Type B pancreatic cell (in vitro differentiated cells): Measurements from ENCODE around the gene MAP2K3. TPM values are rescaled to one million over a fixed set of nuclear protein-coding genes. Genes with fewer than 3 reads are reported as not detected.

Experiments used
- DNase-seq: peaks from one replicate; pipeline ENCODE4 v3.0.0; 2021; ENCODE audit warnings: mixed read lengths; ENCODE audit not compliant: unreplicated experiment; ENCODE audit errors: extremely low spot score
- H3K27ac Mint-ChIP-seq: 2 replicates; pipeline ENCODE4 v1.8.0; 2021; ENCODE audit warnings: mild to moderate bottlenecking, mixed read lengths
- H3K27me3 Mint-ChIP-seq: 2 replicates; pipeline ENCODE4 v1.8.0; 2021; ENCODE audit warnings: mixed read lengths
- H3K36me3 Mint-ChIP-seq: 2 replicates; pipeline ENCODE4 v1.8.0; 2021; ENCODE audit warnings: mixed read lengths
- H3K4me1 Mint-ChIP-seq: one replicate; pipeline ENCODE4 v1.8.0; 2021; ENCODE audit warnings: mixed read lengths; ENCODE audit not compliant: unreplicated experiment
- H3K4me3 Mint-ChIP-seq: 2 replicates; pipeline ENCODE4 v1.8.0; 2021; ENCODE audit warnings: mild to moderate bottlenecking, mixed read lengths
- H3K9me3 Mint-ChIP-seq: 2 replicates; pipeline ENCODE4 v1.8.0; 2021; ENCODE audit warnings: mixed read lengths
- CTCF ChIP-seq: fragments of 200-600 bp; sonication (generic); conservative IDR thresholded peaks from 2 replicates; pipeline ENCODE4 v1.5.0; 2021; ENCODE audit warnings: antibody characterized with exemption, mild to moderate bottlenecking
- total RNA-seq: library from RNA; stranded (reverse); gene quantifications from 2 replicates; pipeline ENCODE4 v1.2.1, GENCODE V29; 2021; ENCODE audit warnings: low replicate concordance

Gene MAP2K3
- total RNA-seq, 1 donor from 2014 or later: 23.6 TPM

GRCh38 chr17:21295036-21295952, 10.8 kb downstream of the MAP2K3 start:
- DNase-seq: no peak
- H3K27ac Mint-ChIP-seq: peak overlapping the region; percentile 74
- peak overlapping the region; percentile 8 for H3K4me3 Mint-ChIP-seq
- H3K27me3 Mint-ChIP-seq: no peaks in the 10 kb centered on the region
- no peak for TF ChIP-seq CTCF
- H3K4me1 Mint-ChIP-seq: no peaks in the 10 kb centered on the region
- H3K9me3 Mint-ChIP-seq: no peaks in the 10 kb centered on the region
- H3K36me3 Mint-ChIP-seq: peaks cover 4% of the 10 kb centered on the region

- no peak overlapping the region for H3K27ac Mint-ChIP-seq
- no peak for TF ChIP-seq CTCF
These were observed 11.8 kb downstream of the MAP2K3 start for GRCh38 chr17:21296097-21297025.

GRCh38 chr17:21297026-21297520, 12.6 kb downstream of the MAP2K3 start:
- no peak overlapping the region for H3K27ac Mint-ChIP-seq
- H3K4me1 Mint-ChIP-seq: no peaks in the 10 kb centered on the region
- peak; percentile 68 for DNase-seq
- no peaks in the 10 kb centered on the region for H3K27me3 Mint-ChIP-seq
- no peaks in the 10 kb centered on the region for H3K9me3 Mint-ChIP-seq
- no peak for TF ChIP-seq CTCF
- peaks cover 9% of the 10 kb centered on the region for H3K36me3 Mint-ChIP-seq
- no peak overlapping the region for H3K4me3 Mint-ChIP-seq

More at GRCh38 chr17:21296097-21297025, 11.8 kb downstream of the MAP2K3 start:
- no peaks in the 10 kb centered on the region for H3K9me3 Mint-ChIP-seq
- H3K4me3 Mint-ChIP-seq: no peak overlapping the region
- peak; percentile 67 for DNase-seq
- peaks cover 8% of the 10 kb centered on the region for H3K36me3 Mint-ChIP-seq
- H3K4me1 Mint-ChIP-seq: no peaks in the 10 kb centered on the region
- H3K27me3 Mint-ChIP-seq: no peaks in the 10 kb centered on the region

GRCh38 chr17:21297597-21297996, 13.1 kb downstream of the MAP2K3 start:
- no peaks in the 10 kb centered on the region for H3K9me3 Mint-ChIP-seq

More at GRCh38 chr17:21297597-21297996, 13.1 kb downstream of the MAP2K3 start:
- Mint-ChIP-seq H3K4me1 (no peaks in the 10 kb centered on the region), H3K27me3 (no peaks in the 10 kb centered on the region), H3K36me3 (peaks cover 9% of the 10 kb centered on the region), H3K27ac (no peak overlapping the region), H3K4me3 (no peak overlapping the region)
- no peak for DNase-seq
- no peak for TF ChIP-seq CTCF
